HepG2 (cell line): ENCODE data around the gene SCYGR2.

ENCODE experiments used
- CCDC6 ChIP-seq: sonication (generic); formaldehyde crosslinking; IDR thresholded peaks from 2 replicates; pipeline ENCODE4 v1.8.1; 2022; ENCODE audit warnings: mild to moderate bottlenecking, missing genetic modification reagents, moderate library complexity
- CEBPB ChIP-seq: IDR thresholded peaks from 2 replicates; pipeline ENCODE4 v1.6.1; 2011; ENCODE audit warnings: low read depth, low read length, improper control_type of control experiment, borderline replicate concordance
- CTCF ChIP-seq: sonication (generic); formaldehyde crosslinking; IDR thresholded peaks from 2 replicates; pipeline ENCODE4 v1.5.0; 2020; ENCODE audit warnings: mild to moderate bottlenecking, missing genetic modification reagents, moderate library complexity
- ELF1 ChIP-seq: sonication (generic); formaldehyde crosslinking; IDR thresholded peaks from 2 replicates; pipeline ENCODE4 v1.4.0; 2020; ENCODE audit warnings: missing genetic modification reagents
- MAX ChIP-seq: IDR thresholded peaks from 2 replicates; pipeline ENCODE4 v1.6.1; 2012; ENCODE audit warnings: inconsistent platforms
- TBL1XR1 ChIP-seq: fragments of 150-350 bp; IDR thresholded peaks from 2 replicates; pipeline ENCODE4 v1.6.1; 2014; ENCODE audit warnings: borderline replicate concordance, low read length; ENCODE audit not compliant: partially characterized antibody
- USF2 ChIP-seq, 2 experiments: sonication (generic) in 1 of 2; formaldehyde crosslinking in 1 of 2; IDR thresholded peaks; 2 replicates each; pipeline versions ENCODE4 v1.5.1 to v1.6.1; 2011 to 2020; ENCODE audit warnings: borderline replicate concordance in 1 of 2, low read depth in 1 of 2, low read length in 1 of 2, mild to moderate bottlenecking in 1 of 2, missing genetic modification reagents in 1 of 2, moderate library complexity in 1 of 2
- YY1 ChIP-seq: IDR thresholded peaks from 2 replicates; pipeline ENCODE4 v1.6.1; 2011; ENCODE audit warnings: low read length, low read depth, moderate library complexity, mild to moderate bottlenecking; ENCODE audit not compliant: insufficient read depth, insufficient replicate concordance
- ZHX1 ChIP-seq: sonication (generic); formaldehyde crosslinking; IDR thresholded peaks from 2 replicates; pipeline ENCODE4 v1.8.1; 2022; ENCODE audit warnings: low read depth, mild to moderate bottlenecking, missing genetic modification reagents
- ZNF619 ChIP-seq: sonication (generic); formaldehyde crosslinking; IDR thresholded peaks from 2 replicates; pipeline ENCODE4 v1.4.0; 2020; ENCODE audit warnings: mild to moderate bottlenecking, missing genetic modification reagents

GRCh38 chr2:227615906-227616305, 17.2 kb downstream of the SCYGR2 start:
- no peak for TF ChIP-seq CCDC6 (CRISPR knock-in tag)
- no peak for TF ChIP-seq CEBPB
- no peak for TF ChIP-seq CTCF (CRISPR knock-in tag)
- no peak for TF ChIP-seq TBL1XR1
- TF ChIP-seq YY1 = no peak
- no peak for TF ChIP-seq ZHX1
- TF ChIP-seq MAX = no peak
- TF ChIP-seq USF2 (IDR thresholded peaks at IDR 0.05; ENCODE audit: low read depth, low read length) = no peak
- no peak for TF ChIP-seq USF2 (CRISPR knock-in tag; IDR thresholded peaks at IDR 0.05; ENCODE audit: borderline replicate concordance)
- TF ChIP-seq ZNF619 = no peak
- TF ChIP-seq ELF1 (CRISPR knock-in tag) = no peak
